Kasumi-1 (cell line): ENCODE measurements around the gene MAD1L1.
"Not testable (repeated sequence)": the region's sequence is repeated elsewhere in the genome, so short reads cannot be mapped to it uniquely, and the experiment has no call there.

Experiments
- DNase-seq, 2 experiments: peaks; one replicate each; lab custom pipeline; 2025; lab: John Stamatoyannopoulos, UW

MAD1L1 gene

GRCh38 chr7:1883031-1883761 lies 349.5 kb downstream of the MAD1L1 start:
- no peak for DNase-seq

GRCh38 chr7:1882451-1882850 lies 350.3 kb downstream of the MAD1L1 start:
- no peak for DNase-seq

GRCh38 chr7:1881946-1882345 lies 350.8 kb downstream of the MAD1L1 start:
- no peak for DNase-seq

GRCh38 chr7:1876641-1877040 lies 356.1 kb downstream of the MAD1L1 start:
- DNase-seq, result not testable (repeated sequence)

GRCh38 chr7:1875392-1876199 lies 357.1 kb downstream of the MAD1L1 start:
- DNase-seq, result not testable (repeated sequence)

GRCh38 chr7:1874590-1875391 lies 358.0 kb downstream of the MAD1L1 start:
- not testable (repeated sequence) for DNase-seq

GRCh38 chr7:1873857-1874589 lies 358.7 kb downstream of the MAD1L1 start:
- DNase-seq, result no peak

GRCh38 chr7:1873421-1873820 lies 359.3 kb downstream of the MAD1L1 start:
- no peak for DNase-seq

- no peak for DNase-seq
Observed at GRCh38 chr7:1873070-1873405, 359.7 kb downstream of the MAD1L1 start.

- DNase-seq, result no peak
Observed at GRCh38 chr7:1872191-1873069, 360.3 kb downstream of the MAD1L1 start.

- DNase-seq, result no peak
Observed at GRCh38 chr7:1869452-1870130, 363.2 kb downstream of the MAD1L1 start.

- no peak for DNase-seq
Observed at GRCh38 chr7:1868516-1869165, 364.1 kb downstream of the MAD1L1 start.

GRCh38 chr7:1867370-1868260 lies 365.1 kb downstream of the MAD1L1 start:
- no peak for DNase-seq

GRCh38 chr7:1866601-1867000 lies 366.1 kb downstream of the MAD1L1 start:
- DNase-seq, result no peak

GRCh38 chr7:1865571-1866255 lies 367.0 kb downstream of the MAD1L1 start:
- DNase-seq, result no peak

GRCh38 chr7:1865000-1865555 lies 367.7 kb downstream of the MAD1L1 start:
- no peak for DNase-seq

- no peak for DNase-seq
Observed at GRCh38 chr7:1864161-1864940, 368.4 kb downstream of the MAD1L1 start.
